Neural progenitor cell (in vitro differentiated cells): ENCODE results near the gene BRSK2. TPM values are rescaled to one million over a fixed set of nuclear protein-coding genes. Genes with fewer than 3 reads are reported as not detected.

ENCODE experiments used
- DNase-seq: peaks from one replicate; pipeline ENCODE4 v3.0.0-alpha.2; 2016; ENCODE audit warnings: low spot score
- H2AFZ ChIP-seq: fragments of 200-600 bp; sonication (generic); replicated peaks from 2 replicates; pipeline ENCODE4 v1.6.1; 2016; ENCODE audit warnings: antibody characterized with exemption
- H3F3A ChIP-seq: fragments of 200-600 bp; sonication (generic); 2 replicates; pipeline ENCODE4 v1.6.1; 2016; ENCODE audit warnings: antibody characterized with exemption, low read depth
- H3K27ac ChIP-seq: fragments of 200-600 bp; sonication (generic); 2 replicates; pipeline ENCODE4 v1.5.1; 2016; ENCODE audit warnings: mild to moderate bottlenecking
- H3K27me3 ChIP-seq: fragments of 200-600 bp; sonication (generic); 2 replicates; pipeline ENCODE4 v1.6.1; 2016; ENCODE audit warnings: mild to moderate bottlenecking, moderate library complexity
- H3K36me3 ChIP-seq: fragments of 200-600 bp; sonication (generic); 2 replicates; pipeline ENCODE4 v1.5.1; 2016
- H3K4me1 ChIP-seq: fragments of 200-600 bp; sonication (generic); 2 replicates; pipeline ENCODE4 v1.6.1; 2016; ENCODE audit warnings: mixed run types
- H3K4me2 ChIP-seq: fragments of 200-600 bp; sonication (generic); 2 replicates; pipeline ENCODE4 v1.6.1; 2016
- H3K4me3 ChIP-seq: fragments of 200-600 bp; sonication (generic); 2 replicates; pipeline ENCODE4 v1.5.1; 2016
- H3K79me2 ChIP-seq: fragments of 200-600 bp; sonication (generic); 2 replicates; pipeline ENCODE4 v1.6.1; 2016; ENCODE audit warnings: low read depth
- H3K9ac ChIP-seq: fragments of 200-600 bp; sonication (generic); 2 replicates; pipeline ENCODE4 v1.6.1; 2016
- H3K9me3 ChIP-seq: fragments of 200-600 bp; sonication (generic); 2 replicates; pipeline ENCODE4 v1.5.1; 2016; ENCODE audit warnings: low read depth
- H4K20me1 ChIP-seq: fragments of 200-600 bp; sonication (generic); 2 replicates; pipeline ENCODE4 v1.6.1; 2016; ENCODE audit warnings: low read depth
- H3K27ac Mint-ChIP-seq: 3 replicates; pipeline ENCODE4 v1.8.0; 2021; ENCODE audit warnings: mixed read lengths
- H3K27me3 Mint-ChIP-seq: 2 replicates; pipeline ENCODE4 v1.8.0; 2022; ENCODE audit warnings: low read depth, mild to moderate bottlenecking, inconsistent platforms, moderate library complexity, mixed read lengths; ENCODE audit not compliant: insufficient read depth
- H3K36me3 Mint-ChIP-seq: 3 replicates; pipeline ENCODE4 v1.8.0; 2021; ENCODE audit warnings: mixed read lengths
- H3K4me1 Mint-ChIP-seq: 3 replicates; pipeline ENCODE4 v1.8.0; 2021; ENCODE audit warnings: mixed read lengths
- H3K4me3 Mint-ChIP-seq: 3 replicates; pipeline ENCODE4 v1.8.0; 2021; ENCODE audit warnings: mild to moderate bottlenecking, moderate library complexity, mixed read lengths
- H3K9me3 Mint-ChIP-seq: 3 replicates; pipeline ENCODE4 v1.8.0; 2020; ENCODE audit warnings: mixed read lengths
- CTCF ChIP-seq: fragments of 200-600 bp; sonication (generic); IDR thresholded peaks from 2 replicates; pipeline ENCODE4 v1.5.1; 2017; ENCODE audit warnings: antibody characterized with exemption, mild to moderate bottlenecking
- EZH2 ChIP-seq: fragments of 200-600 bp; sonication (generic); IDR thresholded peaks from 2 replicates; pipeline ENCODE4 v1.6.1; 2017; ENCODE audit warnings: antibody characterized with exemption, mild to moderate bottlenecking, moderate library complexity
- EZH2phosphoT487 ChIP-seq: fragments of 200-600 bp; sonication (generic); IDR thresholded peaks from 2 replicates; pipeline ENCODE4 v1.6.1; 2017; ENCODE audit warnings: antibody characterized with exemption
- total RNA-seq: library from RNA; depleted of rRNA; stranded (reverse); fragments of >200 nt; gene quantifications from 2 replicates; pipeline ENCODE4 v1.2.3, GENCODE V29; 2015; ENCODE audit warnings: low replicate concordance

BRSK2 gene
- total RNA-seq, 1 donor from 2014 or later, result 8.2 TPM

- no peaks in the 10 kb centered on the region for H3K27me3 Mint-ChIP-seq
- H3K27me3 ChIP-seq, result no peaks in the 10 kb centered on the region
- H3K79me2 ChIP-seq, result no peaks in the 10 kb centered on the region
- H3K27ac Mint-ChIP-seq, result no peak overlapping the region
- H3K4me1 ChIP-seq, result no peaks in the 10 kb centered on the region
- H3K9ac ChIP-seq, result no peak overlapping the region
- no peak overlapping the region for H3K4me3 ChIP-seq
- H3K4me1 Mint-ChIP-seq, result no peaks in the 10 kb centered on the region
- H3K27ac ChIP-seq, result no peak overlapping the region
- no peaks in the 10 kb centered on the region for H3K36me3 Mint-ChIP-seq
- no peak overlapping the region for H3K4me3 Mint-ChIP-seq
- no peaks in the 10 kb centered on the region for H3F3A ChIP-seq
- H3K9me3 Mint-ChIP-seq, result no peaks in the 10 kb centered on the region
- H4K20me1 ChIP-seq, result peaks cover under 1% of the 10 kb centered on the region
- TF ChIP-seq EZH2phosphoT487 (no peak), CTCF (no peak), EZH2 (no peak)
- H3K9me3 ChIP-seq, result no peaks in the 10 kb centered on the region
- DNase-seq, result no peak
- H2AFZ ChIP-seq, result no peak overlapping the region
- H3K36me3 ChIP-seq, result no peaks in the 10 kb centered on the region
- H3K4me2 ChIP-seq, result no peak overlapping the region
Measured at GRCh38 chr11:1444321-1444720, 54.6 kb downstream of the BRSK2 start.

- no peak for TF ChIP-seq EZH2
- TF ChIP-seq CTCF, result no peak
- no peak for DNase-seq
- no peaks in the 10 kb centered on the region for H3K36me3 Mint-ChIP-seq
- peak overlapping the region; percentile 23 for H3K4me3 Mint-ChIP-seq
- Histone ChIP-seq H3K9me3 (no peaks in the 10 kb centered on the region), H3K27ac (no peak overlapping the region), H3K9ac (no peak overlapping the region), H3K36me3 (no peaks in the 10 kb centered on the region), H3K4me3 (no peak overlapping the region), H3K4me2 (no peak overlapping the region), H3K27me3 (no peaks in the 10 kb centered on the region), H3K79me2 (no peaks in the 10 kb centered on the region), H3F3A (no peaks in the 10 kb centered on the region), H2AFZ (no peak overlapping the region), H4K20me1 (peaks cover 6% of the 10 kb centered on the region), H3K4me1 (peaks cover 4% of the 10 kb centered on the region)
- no peaks in the 10 kb centered on the region for H3K27me3 Mint-ChIP-seq
- no peak overlapping the region for H3K27ac Mint-ChIP-seq
- H3K4me1 Mint-ChIP-seq, result no peaks in the 10 kb centered on the region
- H3K9me3 Mint-ChIP-seq, result no peaks in the 10 kb centered on the region
Measured at GRCh38 chr11:1444823-1445422, 55.2 kb downstream of the BRSK2 start.

- no peaks in the 10 kb centered on the region for H3K9me3 ChIP-seq
- Mint-ChIP-seq H3K9me3 (no peaks in the 10 kb centered on the region), H3K36me3 (no peaks in the 10 kb centered on the region), H3K4me3 (no peak overlapping the region), H3K27ac (no peak overlapping the region), H3K27me3 (no peaks in the 10 kb centered on the region), H3K4me1 (no peaks in the 10 kb centered on the region)
- no peak for TF ChIP-seq EZH2phosphoT487
- TF ChIP-seq EZH2, result no peak
- TF ChIP-seq CTCF, result no peak
- H3K4me3 ChIP-seq, result no peak overlapping the region
- no peaks in the 10 kb centered on the region for H3K36me3 ChIP-seq
- no peaks in the 10 kb centered on the region for H3K79me2 ChIP-seq
- H3K4me2 ChIP-seq, result no peak overlapping the region
- peaks cover 7% of the 10 kb centered on the region for H4K20me1 ChIP-seq
- no peaks in the 10 kb centered on the region for H3K27me3 ChIP-seq
- DNase-seq, result peak; percentile 35
- no peak overlapping the region for H3K9ac ChIP-seq
- H3K27ac ChIP-seq, result no peak overlapping the region
- no peak overlapping the region for H2AFZ ChIP-seq
- H3F3A ChIP-seq, result no peaks in the 10 kb centered on the region
- peaks cover 4% of the 10 kb centered on the region for H3K4me1 ChIP-seq
Measured at GRCh38 chr11:1445741-1446445, 56.2 kb downstream of the BRSK2 start.
